Measurements from ENCODE around the gene CFAP69.

Gene CFAP69

DNA sequence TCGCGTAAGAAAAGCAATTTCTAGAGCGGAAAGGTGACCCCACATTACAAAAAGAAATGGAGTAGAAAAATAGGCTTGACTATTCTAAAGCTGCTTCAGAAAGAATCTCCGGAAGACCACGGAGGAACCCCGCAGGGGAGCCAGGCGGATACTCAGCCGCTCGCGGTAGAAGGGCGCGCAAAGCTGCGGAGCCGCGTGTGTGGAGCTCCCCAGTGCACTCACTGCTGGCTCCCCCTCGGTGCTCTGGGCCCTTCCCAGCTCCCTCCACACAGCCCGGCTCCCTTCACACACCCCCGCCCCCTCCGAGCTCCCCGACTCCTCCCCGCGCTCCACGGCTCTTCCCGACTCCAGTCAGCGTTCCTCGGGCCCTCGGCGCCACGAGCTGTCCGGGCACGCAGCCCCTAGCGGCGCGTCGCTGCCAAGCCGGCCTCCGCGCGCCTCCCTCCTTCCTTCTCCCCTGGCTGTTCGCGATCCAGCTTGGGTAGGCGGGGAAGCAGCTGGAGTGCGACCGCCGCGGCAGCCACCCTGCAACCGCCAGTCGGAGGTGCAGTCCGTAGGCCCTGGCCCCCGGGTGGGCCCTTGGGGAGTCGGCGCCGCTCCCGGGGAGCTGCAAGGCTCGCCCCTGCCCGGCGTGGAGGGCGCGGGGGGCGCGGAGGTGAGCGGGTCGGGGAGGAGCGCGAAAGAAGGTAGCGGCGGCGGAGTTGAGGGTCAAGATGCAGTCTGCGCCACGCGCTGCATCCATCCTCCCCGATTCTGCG lies 33.4 kb upstream of the CFAP69 start, which contains the start of gene STEAP2:
Gene STEAP2, plus strand, starts transcription at position 350 of the 758 bp plus-strand sequence. CDS start 13,343 bp downstream, outside the sequence.
- TF ChIP-seq, protein P1, sequence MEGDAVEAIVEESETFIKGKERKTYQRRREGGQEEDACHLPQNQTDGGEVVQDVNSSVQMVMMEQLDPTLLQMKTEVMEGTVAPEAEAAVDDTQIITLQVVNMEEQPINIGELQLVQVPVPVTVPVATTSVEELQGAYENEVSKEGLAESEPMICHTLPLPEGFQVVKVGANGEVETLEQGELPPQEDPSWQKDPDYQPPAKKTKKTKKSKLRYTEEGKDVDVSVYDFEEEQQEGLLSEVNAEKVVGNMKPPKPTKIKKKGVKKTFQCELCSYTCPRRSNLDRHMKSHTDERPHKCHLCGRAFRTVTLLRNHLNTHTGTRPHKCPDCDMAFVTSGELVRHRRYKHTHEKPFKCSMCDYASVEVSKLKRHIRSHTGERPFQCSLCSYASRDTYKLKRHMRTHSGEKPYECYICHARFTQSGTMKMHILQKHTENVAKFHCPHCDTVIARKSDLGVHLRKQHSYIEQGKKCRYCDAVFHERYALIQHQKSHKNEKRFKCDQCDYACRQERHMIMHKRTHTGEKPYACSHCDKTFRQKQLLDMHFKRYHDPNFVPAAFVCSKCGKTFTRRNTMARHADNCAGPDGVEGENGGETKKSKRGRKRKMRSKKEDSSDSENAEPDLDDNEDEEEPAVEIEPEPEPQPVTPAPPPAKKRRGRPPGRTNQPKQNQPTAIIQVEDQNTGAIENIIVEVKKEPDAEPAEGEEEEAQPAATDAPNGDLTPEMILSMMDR (conservative IDR thresholded peaks at IDR 0.05) = peak; percentile 81
- peak within 1 kb of the TSS; percentile 100 for H3K27ac ChIP-seq

DNA sequence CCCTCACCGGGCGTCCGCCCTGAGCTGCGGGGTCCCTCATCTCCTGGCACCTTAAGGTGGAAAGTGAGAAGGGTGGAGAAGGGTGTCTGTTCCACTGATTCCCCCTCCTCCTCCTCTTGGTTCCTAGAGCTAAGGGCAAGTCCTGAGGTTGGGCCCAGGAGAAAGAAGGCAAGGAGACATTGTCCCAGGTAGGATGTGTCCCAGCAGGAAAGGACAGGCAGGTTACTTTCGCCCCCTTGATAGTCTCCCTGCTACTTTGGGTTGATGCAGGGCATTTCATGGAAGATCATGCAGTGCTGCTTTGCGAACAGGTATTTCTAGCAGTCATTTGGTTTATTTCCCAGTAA lies 32.9 kb upstream of the CFAP69 start:
- TF ChIP-seq, protein P1 (conservative IDR thresholded peaks at IDR 0.05) = no peak
- H3K27ac ChIP-seq = peak overlapping the region; percentile 100

DNA sequence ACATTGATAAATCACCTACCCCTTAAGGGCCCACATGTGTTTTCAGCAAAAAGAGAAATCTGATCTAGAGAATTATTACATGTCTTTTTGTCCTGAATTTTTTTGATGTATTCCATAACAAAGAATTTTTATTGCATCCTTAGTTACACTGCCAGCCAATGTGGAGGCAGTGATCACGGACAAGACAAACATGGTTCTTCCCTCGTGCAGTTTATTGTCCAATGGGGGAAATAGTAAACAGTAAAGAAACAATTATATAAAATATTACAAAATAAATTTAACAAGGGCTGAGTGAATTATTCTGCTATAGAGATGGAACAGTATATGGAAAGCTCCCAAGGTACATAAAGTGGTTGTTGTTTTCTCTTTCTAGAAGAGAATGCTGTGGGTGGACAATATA lies 31.5 kb upstream of the CFAP69 start:
- peak overlapping the region; percentile 100 for H3K27ac ChIP-seq
- TF ChIP-seq, protein P1 (conservative IDR thresholded peaks at IDR 0.05) = no peak

DNA sequence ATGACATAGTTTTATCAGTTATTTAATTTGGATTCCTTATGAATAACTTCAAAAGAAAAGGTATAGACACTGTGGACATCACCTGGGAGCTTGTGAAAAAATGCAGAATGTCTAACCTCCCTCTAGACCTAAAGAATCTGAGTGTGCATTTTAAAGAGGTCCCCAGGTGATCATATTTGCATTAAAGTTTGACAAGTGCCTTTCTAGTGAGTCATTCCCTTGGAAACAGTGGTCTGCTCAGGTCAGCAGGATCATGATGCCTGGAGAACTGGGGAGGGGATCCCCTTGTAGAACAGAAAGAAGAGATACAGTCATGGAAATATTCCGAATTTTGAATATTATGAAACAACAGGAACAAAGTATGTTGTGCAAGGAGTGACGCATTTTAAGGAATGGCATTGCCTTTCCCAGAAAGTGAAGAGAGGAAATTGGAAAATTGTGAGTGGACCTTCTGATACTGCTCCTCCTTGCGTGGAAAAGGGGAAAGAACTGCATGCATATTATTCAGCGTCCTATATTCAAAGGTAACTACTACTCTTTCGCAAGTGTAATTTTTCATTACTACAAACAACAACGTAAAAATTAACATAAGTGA lies 28.8 kb upstream of the CFAP69 start:
- H3K27ac ChIP-seq = peak overlapping the region; percentile 100
- TF ChIP-seq, protein P1 (conservative IDR thresholded peaks at IDR 0.05) = no peak

DNA sequence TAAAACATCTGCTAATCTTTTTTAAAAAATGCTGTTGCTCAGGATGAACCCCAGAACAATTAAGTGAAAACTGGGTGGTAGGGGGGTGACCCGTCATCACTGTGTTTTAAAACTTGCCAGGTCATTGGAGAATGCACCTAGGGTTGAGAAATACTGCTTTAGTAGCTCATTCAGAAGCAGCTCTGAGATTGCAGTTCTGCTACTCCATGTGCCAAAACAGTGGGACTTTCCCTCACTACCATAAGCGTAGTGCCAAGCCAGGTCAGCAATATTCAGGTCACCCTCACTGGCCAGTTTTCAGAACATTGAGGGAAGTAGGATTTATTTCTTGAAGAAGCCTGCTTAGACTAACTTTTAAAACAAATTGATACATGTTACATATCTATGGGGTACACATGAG lies 28.2 kb upstream of the CFAP69 start:
- TF ChIP-seq, protein P1 (conservative IDR thresholded peaks at IDR 0.05) = no peak
- H3K27ac ChIP-seq = peak overlapping the region; percentile 100

DNA sequence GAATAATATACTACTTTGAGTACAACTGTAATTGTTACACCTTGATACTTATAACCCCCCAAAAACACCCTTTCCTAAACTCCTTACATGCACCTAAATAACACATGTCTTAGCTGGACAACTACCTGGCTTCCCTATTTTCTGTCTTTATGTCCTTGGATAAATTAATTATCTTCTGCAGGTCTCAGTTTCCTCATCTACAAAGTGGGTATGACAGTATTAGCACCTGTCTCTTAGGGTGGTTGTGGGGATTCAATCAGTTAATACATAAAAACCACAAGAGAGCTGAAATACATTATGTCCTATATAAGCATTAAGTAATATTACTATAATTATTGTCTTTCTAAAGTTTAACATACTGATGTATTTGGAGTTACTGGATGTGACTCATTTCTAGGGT lies 22.6 kb upstream of the CFAP69 start:
- H3K27ac ChIP-seq = peak overlapping the region; percentile 100
- TF ChIP-seq, protein P1 (conservative IDR thresholded peaks at IDR 0.05) = no peak

DNA sequence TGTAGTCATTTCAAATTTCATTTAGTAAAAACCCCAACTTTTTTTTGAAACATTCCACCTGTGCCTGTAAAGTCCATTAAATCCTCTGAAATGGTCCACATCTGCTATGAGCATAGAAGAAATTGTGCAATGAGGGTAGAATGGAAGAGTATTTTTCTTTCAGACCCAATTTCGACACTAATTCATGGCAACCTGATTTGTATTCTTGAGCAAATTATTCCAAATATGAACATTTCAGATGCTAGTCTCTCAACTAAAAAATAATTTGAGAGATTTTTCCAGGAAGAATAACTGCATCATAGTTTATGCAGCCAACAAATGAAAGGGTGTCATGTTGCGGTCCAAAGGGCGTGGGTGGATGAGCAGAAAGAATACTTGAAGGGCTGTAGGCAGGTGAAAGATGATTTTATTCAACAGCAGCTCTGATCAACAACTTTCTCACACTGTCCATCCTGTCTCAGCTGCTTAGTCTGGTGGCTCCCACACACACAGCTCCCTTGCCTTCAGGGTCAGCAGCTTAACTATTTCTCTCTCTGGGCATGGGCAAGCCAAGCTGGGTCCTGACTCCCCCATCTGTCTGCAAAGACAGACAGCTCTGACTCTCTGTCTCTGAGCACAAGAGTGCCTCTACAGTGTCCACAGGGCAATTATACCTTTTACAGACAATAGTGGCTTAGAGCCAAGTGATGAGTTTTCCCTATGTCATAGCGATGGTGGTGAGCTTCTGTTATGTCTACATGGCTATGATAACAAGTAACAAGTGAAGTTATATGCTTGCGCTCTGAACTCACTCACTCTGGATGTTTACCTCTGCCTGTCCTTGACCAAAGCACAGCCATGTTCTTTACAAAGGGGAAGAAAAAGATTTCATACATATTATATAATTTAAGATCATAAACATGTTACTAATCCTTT lies 21.9 kb upstream of the CFAP69 start:
- peak overlapping the region; percentile 100 for H3K27ac ChIP-seq
- TF ChIP-seq, protein P1 (conservative IDR thresholded peaks at IDR 0.05) = no peak

Data from VCaP (cell line).